IMR-90 (cell line): ENCODE measurements around the gene CHORDC1.

Experiments used
- CEBPB ChIP-seq: IDR thresholded peaks from 2 replicates; pipeline ENCODE4 v1.6.1; 2012; ENCODE audit warnings: low read depth, low read length, improper control_type of control experiment
- MAFK ChIP-seq: IDR thresholded peaks from 2 replicates; pipeline ENCODE4 v1.6.1; 2012; ENCODE audit warnings: low read depth, low read length, improper control_type of control experiment
- MAZ ChIP-seq: IDR thresholded peaks from 2 replicates; pipeline ENCODE4 v1.6.1; 2012; ENCODE audit warnings: low read depth, mild to moderate bottlenecking, low read length, improper control_type of control experiment, moderate library complexity, borderline replicate concordance
- POLR2A ChIP-seq: IDR thresholded peaks from 2 replicates; pipeline ENCODE4 v1.6.1; 2012; ENCODE audit warnings: mild to moderate bottlenecking, low read depth, low read length
- RFX5 ChIP-seq: IDR thresholded peaks from 2 replicates; pipeline ENCODE4 v1.8.0; 2012; ENCODE audit warnings: low read depth, mild to moderate bottlenecking, low read length, moderate library complexity
- SMC3 ChIP-seq: fragments of 150-350 bp; IDR thresholded peaks from 2 replicates; pipeline ENCODE4 v1.6.1; 2016; ENCODE audit warnings: low read depth, mild to moderate bottlenecking, antibody characterized with exemption, low read length, moderate library complexity
- TF ChIP-seq, protein P1 (sequence below): conservative IDR thresholded peaks from 2 replicates; pipeline ENCODE4 v1.5.1; 2012; ENCODE audit warnings: mild to moderate bottlenecking, low read depth, low read length, improper control_type of control experiment
- TF ChIP-seq, protein P2 (sequence below): fragments of 150-350 bp; IDR thresholded peaks from 2 replicates; pipeline ENCODE4 v1.6.1; 2017; ENCODE audit warnings: mild to moderate bottlenecking, antibody characterized with exemption, low read length, low read depth

GRCh38 chr11:90176069-90176468 lies 46.8 kb downstream of the CHORDC1 start:
- TF ChIP-seq, protein P1, sequence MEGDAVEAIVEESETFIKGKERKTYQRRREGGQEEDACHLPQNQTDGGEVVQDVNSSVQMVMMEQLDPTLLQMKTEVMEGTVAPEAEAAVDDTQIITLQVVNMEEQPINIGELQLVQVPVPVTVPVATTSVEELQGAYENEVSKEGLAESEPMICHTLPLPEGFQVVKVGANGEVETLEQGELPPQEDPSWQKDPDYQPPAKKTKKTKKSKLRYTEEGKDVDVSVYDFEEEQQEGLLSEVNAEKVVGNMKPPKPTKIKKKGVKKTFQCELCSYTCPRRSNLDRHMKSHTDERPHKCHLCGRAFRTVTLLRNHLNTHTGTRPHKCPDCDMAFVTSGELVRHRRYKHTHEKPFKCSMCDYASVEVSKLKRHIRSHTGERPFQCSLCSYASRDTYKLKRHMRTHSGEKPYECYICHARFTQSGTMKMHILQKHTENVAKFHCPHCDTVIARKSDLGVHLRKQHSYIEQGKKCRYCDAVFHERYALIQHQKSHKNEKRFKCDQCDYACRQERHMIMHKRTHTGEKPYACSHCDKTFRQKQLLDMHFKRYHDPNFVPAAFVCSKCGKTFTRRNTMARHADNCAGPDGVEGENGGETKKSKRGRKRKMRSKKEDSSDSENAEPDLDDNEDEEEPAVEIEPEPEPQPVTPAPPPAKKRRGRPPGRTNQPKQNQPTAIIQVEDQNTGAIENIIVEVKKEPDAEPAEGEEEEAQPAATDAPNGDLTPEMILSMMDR = no peak
- TF ChIP-seq POLR2A (no peak), SMC3 (no peak), RFX5 (no peak), MAZ (no peak), MAFK (no peak), CEBPB (no peak)
- TF ChIP-seq, protein P2, sequence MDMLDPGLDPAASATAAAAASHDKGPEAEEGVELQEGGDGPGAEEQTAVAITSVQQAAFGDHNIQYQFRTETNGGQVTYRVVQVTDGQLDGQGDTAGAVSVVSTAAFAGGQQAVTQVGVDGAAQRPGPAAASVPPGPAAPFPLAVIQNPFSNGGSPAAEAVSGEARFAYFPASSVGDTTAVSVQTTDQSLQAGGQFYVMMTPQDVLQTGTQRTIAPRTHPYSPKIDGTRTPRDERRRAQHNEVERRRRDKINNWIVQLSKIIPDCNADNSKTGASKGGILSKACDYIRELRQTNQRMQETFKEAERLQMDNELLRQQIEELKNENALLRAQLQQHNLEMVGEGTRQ = no peak
